Stimulated activated CD8-positive, alpha-beta memory T cell treated with anti-CD3 and anti-CD28 coated beads, Interleukin-4, amount 100 ng/mL, for 48 hours (primary cell): ENCODE measurements around the gene GRAPL.
"Not testable (repeated sequence)": the region's sequence is repeated elsewhere in the genome, so short reads cannot be mapped to it uniquely, and the experiment has no call there.

ENCODE experiments used
- DNase-seq: peaks from one replicate; pipeline ENCODE4 v3.0.0-alpha.2; 2020

Gene GRAPL

DNA sequence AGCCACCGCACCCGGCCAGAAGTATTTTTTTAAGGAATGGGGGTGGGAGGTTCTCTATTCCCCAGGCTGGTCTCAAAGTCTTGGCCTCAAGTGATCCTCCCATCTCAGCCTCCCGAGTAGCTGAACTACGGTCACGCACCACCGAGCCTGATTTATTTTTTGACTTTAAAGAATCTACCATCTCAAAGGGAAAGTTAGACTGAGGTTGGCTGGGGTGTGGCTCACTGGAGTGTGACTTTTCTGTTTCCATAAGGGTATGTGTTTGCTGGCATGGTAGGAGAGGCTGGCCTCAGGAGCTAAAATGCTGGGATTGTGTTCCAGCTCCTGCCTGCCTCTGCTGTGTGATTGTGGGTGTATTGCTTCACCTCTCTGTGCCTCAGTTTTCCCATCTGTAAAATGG is 10.6 kb downstream of the GRAPL start:
- DNase-seq, result not testable (repeated sequence)

DNA sequence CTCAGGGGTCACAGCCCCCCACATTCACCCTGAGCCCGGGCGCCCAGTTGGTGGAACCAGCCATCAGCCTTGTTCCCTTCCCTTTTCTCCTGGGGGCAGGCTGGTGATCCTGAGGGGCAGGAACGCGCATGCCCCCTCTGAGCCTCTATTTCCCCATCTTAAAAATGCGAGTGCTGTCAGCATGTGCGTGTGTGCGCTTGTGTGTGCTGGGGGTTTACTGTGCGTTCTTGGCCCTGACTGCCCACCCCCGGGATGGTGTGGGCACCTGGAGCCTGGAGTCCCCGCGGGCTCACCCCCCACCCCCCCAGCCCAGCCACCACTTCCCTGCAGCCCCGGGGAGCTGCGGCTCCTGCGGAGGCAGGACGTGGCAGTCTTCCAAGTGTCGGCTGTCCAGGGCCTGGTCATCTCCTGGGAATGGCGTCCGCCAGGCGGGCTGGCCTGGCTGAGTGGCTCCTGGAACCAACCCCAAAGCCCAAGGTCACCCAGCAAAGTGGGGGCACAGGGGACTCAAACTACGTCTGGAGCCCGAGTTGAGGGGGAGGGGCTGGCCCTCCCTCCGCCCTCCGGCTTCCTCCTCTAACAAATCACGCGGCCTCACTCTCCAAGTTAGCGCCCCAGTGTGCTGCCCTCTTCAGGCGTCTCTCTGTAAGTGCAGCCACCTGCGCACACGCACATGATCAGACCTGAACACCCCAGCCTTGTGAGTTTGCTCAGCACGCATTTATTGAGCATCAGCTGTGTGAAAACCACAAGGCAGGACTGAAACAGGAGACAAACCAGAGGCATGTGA is 14.2 kb downstream of the GRAPL start:
- not testable (repeated sequence) for DNase-seq

DNA sequence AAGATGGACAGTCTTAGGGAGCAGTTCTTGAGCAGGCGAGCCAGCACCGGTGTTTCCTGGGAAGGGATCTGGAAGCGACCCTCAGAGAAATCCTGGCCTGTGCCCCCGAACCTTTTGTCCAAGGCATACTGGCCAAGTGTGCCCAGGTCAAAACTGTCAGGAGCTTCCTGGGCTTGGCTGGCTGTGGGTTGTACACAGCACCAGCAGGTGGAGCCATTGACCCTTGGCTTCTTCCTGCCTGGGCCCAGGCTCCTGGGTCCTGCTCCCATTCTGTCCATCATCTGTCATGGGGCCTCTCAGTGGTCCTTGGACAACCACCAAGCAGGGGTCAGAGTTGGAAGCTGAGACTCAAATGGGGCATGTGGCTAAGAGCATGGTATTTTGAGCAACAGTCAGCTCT is 15.0 kb downstream of the GRAPL start:
- DNase-seq, result peak; percentile 61

DNA sequence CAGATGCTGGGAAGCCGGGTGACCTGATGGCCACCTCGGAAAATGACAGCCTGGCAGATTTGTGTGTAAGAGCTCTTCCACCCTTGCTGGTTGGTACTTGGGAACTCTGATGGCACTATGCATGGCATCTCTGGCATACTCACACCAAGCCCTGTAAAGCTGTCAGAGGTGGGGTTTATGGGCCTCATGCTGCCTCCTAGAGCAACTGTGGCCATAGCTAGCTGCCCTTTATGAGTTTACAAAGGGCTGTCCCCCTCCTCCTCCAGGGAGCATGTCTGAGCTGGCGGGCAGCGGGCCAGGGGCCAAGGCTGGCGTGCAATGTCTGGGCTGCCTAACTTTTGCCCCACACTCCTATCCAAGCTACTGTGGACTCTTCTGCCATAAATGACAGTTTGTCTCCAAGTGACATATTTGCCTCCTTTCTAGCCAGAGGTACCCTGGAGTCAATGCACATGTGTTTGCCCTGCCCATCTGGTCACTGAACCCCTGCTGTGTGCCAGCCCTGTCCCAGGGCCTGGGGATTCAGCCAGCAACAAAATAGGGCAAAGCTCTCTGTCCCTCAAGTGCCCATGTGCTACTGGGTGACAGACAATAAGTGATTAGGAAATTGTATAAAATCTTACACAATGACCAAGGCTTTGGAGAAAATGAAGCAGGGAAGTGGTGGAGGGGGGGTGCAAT is 15.8 kb downstream of the GRAPL start:
- not testable (repeated sequence) for DNase-seq

DNA sequence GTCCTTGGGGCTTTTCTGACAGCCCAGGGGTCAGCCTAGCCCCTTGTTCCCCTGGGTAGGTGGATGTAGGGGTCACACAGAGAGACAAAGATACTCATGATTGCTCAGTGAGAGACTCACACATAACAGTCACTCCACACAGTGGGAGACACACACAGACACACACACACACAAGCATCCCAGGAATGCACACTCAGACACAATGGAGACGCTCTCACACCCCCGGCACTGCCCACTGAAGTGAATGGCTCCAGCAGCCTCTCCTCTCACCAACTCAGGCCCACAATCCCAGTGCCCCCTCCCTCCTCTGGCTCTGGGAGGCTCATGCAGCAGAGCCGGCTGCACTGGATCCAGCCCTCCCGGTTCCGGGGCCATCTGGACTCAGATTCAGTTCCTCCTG is 17.0 kb downstream of the GRAPL start:
- DNase-seq, result not testable (repeated sequence)

DNA sequence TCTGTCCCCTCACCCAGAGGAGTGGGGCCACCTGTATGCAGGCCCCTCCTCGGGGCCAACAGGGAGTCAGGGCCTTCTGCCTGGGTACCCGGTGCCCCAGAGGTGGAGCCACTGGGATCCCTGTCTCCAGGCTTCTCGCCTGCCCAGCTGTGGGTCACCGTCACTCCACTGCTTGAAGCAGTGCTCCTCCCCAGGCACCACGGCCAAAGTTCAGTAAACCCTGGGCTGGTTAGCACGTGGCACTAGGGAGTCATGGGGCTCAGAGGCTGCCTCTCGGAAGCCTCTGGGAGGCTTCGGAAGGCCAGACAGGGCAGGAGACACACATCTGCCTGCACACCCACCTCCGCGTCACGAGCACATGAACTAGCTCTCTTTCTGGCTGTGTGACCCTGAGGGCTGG is 18.1 kb downstream of the GRAPL start:
- DNase-seq, result not testable (repeated sequence)

DNA sequence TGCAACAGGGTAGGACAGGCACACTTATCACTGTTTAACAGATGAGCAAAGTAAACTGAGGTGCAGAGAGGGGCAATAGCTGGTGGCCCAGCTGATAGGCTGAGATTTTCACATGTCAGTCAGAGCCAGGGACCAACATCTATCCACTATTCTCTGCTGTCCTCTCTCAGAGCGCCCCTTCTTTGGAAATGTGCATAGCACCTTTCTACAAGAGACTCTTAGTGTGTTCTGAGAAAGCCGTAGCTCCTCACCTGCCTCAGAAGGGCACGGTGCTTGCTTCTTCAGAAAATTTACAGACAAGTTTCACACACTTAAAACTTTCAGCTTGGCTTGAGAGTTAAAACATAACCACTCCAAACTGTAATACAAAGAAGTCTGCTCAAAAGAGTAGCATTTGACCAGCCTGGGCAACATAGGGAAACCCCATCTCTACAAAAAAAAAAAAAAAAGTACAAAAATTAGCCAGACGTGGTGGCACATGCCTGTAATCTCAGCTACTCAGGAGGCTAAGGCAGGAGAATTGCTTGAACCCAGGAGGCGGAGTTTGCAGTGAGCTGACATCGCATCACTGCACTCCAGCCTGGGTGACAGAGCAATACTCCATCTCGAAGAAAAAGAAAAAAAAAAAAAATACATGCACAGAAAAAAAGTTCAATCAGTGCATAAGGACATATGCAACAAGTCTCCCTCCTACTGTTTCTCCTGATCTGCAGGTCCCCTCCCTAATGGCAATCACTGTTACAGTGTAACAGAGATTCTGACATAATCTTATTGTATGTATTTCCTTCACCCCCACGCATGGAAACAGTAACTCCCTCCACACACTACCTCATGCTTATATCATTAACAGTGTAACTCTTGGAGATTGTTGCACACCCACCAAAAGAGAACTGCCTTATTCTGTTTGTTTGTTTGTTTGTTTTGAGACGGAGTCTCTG is 23.6 kb downstream of the GRAPL start:
- not testable (repeated sequence) for DNase-seq

DNA sequence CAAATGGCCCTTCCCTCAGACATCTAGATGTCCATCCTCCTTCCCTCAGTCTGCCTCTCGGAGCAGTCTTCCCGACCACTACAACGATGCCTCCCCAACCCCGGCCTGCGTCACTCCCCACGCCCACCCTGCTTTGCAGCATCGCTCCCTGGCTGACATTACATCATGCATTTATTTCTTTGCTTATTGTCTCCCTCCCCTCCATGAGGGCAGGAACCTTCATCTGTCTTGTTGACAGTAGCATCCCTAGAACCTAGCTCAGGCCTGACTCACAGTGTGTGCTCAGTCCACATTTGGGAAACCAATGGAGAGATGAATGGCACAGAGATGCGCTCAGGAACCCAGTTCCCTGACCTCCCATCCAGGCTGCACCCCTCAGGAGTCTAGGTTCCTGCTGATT is 30.2 kb downstream of the GRAPL start:
- not testable (repeated sequence) for DNase-seq

DNA sequence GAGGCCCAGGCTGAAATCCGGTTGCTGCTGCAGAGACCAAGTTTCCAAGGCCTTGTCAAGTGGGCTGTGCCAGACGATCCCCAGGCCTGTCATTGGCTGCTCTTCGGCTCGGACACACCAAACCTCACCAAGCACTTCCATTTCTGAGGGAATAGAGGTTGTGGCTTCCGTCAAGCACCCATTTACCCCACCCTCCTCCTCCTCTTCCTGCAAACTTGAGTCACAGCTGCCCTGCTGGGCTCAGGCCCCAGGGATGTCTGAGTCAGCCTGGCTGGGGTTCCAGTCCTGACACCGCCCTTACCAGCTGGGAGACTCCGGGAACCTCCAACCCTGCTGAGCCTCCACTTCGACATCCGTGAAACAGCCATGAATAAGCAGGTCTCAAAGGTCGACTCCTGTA is 31.1 kb downstream of the GRAPL start:
- not testable (repeated sequence) for DNase-seq

DNA sequence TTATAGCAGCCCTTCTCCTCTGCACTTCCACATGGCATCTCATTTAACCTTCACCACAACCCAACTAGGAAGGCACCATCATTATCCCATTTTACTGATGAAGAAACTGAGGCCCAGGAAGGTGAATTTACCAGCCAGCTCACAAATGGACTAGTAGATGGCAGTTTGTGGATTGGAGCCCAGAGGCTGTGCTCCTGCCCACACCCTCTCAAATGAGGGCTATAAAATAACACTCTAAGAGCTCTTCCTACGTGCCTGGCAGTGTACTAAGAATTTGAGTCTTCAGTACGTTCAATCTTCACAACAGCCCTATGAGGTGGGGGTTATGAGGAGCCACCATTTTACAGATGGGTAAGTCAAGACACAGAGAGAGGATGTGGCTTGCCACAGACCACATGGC is 31.5 kb downstream of the GRAPL start:
- DNase-seq, result not testable (repeated sequence)

DNA sequence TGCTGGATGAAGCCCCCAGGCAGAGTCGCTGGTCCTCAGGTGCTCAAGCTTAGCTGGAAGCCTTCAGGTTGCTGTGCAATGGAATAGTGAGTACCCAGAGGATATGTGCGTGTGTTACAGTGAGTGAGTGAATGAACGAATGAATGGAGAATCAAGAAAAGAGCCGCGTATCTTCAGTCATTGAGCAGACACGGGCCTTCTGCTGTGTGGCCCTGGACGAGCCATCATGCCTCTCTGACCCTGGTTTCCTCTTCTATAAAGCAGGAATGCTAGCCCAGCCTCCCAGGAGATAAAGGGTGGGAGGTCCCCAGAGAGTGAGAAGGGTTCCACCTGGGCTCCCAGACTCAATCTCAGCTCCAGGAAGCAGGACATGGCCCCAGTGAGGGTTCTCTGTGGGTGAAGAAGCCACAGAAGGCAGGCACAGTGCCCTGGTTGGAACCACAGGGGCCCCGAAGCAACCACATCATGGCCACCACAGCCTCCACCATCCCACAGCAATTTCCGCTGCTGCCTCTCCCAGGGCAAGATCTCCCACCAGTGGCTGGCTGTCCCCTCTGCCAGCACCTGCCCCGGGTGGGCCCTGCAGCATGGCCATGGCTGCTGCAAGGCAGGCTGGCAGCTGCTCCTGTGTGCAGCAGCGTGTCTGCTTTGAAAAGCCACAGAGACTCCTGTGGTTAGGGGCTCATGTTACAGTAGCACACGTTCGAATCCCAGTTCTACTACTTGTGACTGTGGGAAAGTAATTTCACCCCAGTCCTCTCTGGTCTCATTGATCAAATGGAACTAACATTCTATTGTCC is 34.1 kb downstream of the GRAPL start:
- not testable (repeated sequence) for DNase-seq

DNA sequence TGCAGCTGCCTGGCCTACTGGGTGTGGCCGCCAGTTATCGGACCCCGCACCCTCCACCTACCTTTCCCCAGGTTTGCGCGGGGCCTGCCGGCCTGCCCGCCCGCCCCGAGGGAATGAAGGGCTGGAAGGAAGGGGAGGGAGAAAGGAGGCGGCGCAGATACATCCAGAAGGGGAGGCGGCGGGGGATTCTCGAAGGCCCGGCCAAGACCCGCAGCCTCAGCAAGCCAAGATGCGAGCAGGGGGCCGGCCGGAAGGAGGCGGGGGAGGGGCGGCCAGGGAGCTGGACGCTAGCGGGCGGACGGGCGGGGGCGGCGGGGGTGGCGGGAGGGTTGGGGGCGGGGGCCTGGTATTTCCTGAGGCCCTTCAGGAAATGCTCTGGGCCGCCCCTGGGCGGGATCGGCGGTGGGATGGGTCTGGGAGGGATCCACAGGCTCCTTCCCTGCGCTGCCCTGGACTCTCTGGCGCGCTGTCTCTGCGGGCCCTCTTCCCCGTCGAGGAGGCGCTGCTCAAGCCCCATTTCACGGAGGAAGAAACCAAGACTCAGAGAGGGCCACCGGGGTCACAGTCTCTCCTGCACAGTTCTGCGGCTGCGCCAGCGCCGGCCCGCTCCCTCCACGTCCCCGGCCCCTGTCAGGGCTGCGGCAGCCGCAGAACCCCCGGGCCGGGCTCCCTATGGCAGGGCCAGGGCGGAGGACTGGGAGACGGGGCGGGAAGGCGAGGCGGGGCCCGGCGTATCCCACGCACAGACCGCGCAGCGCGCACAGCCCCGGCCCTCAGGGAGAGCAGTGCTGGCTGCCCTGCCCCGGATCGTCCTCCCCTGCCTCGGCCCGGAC is 35.2 kb downstream of the GRAPL start:
- DNase-seq, result not testable (repeated sequence)

DNA sequence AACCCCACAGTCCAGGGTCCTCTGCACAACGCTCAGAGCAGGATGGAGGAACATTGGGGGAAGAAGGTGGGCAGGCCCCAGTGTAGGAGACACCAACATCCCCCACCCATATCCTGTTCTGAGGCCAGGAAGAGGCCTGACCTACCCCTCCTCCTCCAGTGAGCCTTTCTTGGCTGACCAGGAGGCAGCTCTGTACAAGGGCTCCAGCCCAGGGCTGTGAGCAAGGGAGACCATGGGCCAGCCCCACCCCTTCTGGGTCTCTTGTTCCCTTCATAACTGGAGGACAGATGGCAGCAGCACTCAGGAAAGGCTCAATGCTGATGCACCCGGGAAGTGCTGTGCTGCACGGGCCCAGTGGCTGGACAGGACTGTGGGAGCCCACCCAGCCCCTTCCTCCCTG is 47.0 kb downstream of the GRAPL start:
- DNase-seq, result not testable (repeated sequence)

DNA sequence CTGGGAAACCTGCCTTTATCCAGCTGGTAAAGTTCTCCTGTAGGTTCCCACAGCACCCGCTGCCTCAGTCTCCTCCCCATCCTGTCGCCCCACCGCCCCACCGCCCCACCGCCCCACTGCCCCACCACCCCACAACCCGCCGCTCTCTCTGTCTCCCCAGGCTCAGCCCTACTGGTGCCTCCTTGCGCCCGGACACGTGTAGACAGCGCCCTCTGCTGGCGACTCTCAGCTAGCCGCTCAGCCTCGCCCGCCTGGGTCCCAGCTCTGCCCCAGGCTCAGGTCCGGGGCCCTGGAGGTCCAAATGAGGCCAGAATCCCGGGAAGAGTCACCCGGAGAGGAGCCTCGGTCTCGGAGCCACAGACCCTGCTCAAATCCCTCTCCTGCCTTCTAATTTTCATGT is 48.0 kb downstream of the GRAPL start:
- not testable (repeated sequence) for DNase-seq

DNA sequence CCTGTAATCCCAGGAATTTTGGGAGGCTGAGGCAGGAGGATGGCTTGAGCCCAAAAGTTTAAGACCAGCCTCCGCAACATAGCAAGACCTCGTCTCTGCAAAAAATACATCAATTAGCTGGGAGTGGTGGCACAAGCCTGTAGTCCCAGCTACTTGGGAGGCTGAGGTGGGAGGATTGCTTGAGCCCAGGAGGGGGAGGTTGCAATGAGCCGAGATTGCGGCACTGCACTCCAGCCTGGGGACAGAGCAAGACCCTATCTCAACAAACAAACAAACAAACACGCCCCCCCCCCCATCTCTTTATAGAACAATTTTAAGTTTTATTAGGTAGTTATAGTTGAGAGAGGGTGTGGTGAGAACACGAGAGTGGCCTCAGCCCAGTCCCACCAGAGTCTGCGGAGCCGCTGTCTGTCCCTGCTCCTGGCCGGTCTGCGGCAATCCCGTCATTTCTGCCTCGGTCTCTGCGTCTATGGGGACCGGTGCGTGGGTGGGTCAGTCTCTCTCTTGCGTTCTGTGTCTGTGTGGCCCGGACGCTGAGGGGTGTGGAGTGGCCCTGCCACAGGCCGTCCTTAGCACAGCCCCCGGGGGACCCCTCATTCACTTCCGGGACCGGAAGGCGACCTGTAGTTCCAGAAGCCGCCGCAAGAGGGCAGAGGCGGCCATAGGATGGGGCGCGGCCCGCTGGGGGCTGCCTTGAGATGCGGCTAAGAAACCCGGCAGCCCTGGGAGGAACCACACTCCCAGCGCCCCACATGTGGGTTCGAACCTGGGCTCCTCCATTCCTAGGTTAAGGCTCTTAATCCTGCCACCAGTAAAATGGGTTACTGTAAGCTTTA is 53.9 kb downstream of the GRAPL start:
- not testable (repeated sequence) for DNase-seq

DNA sequence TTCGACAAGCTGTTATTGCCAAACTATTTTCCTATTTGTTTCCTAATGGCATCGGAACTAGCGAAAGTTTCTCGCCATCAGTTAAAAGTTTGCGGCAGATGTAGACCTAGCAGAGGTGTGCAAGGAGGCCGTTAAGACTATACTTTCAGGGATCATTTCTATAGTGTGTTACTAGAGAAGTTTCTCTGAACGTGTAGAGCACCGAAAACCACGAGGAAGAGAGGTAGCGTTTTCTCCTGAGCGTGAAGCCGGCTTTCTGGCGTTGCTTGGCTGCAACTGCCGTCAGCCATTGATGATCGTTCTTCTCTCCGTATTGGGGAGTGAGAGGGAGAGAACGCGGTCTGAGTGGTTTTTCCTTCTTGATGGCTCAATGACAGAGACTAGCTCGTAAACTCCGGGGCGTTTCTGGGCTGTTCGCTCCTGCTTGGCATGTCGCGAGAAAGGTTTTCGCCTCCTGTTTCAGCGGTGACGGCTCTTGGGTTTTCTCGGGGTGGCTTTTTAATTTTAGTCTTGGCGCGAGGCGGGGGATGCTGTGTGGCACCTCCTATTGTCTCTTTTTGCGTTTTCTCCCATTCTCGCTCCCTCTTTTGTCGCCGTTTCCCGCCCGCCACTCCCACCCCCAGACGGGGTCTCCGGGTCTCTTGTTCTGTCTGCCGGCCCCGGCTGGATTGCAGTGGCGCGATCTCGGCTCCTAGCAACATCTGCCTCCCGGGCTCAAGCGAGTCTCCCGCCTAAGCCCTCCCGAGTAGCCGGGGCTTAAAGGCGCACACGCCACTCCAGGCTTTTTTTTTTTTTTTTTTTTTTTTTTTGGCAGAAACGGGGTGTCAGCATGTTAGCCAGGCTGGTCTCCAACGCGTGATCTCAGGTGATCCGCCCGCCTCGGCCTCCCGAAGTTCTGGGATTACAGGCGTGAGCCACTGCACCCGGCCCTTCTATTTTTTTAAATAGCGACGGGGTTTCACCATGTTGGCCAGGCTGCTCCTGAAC is 60.8 kb downstream of the GRAPL start:
- not testable (repeated sequence) for DNase-seq

DNA sequence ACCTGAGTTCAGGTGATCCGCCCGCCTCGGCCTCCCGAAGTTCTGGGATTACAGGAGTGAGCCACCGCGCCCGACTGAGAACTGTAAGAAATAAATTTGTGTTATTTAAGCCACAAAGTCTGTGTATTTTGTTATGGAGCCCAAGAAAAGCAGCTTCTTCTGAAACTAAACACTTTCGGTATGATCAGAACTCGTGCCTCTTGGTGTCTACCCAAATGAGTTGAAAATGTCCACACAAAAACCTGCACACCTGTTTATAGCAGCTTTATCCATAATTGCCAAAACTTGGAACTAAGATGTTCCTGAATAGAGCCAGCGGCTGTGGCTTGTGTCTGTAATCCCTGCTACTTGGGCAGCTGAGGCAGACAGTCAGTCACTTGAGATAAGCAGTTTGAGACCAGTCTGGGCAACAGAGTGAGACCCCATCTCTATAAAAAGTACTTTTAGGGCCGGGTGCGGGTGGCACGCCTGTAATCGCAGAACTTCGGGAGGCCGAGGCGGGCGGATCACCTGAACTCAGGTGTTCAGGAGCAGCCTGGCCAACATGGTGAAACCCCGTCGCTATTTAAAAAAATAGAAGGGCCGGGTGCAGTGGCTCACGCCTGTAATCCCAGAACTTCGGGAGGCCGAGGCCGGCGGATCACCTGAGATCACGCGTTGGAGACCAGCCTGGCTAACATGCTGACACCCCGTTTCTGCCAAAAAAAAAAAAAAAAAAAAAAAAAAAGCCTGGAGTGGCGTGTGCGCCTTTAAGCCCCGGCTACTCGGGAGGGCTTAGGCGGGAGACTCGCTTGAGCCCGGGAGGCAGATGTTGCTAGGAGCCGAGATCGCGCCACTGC is 61.7 kb downstream of the GRAPL start:
- DNase-seq, result not testable (repeated sequence)

DNA sequence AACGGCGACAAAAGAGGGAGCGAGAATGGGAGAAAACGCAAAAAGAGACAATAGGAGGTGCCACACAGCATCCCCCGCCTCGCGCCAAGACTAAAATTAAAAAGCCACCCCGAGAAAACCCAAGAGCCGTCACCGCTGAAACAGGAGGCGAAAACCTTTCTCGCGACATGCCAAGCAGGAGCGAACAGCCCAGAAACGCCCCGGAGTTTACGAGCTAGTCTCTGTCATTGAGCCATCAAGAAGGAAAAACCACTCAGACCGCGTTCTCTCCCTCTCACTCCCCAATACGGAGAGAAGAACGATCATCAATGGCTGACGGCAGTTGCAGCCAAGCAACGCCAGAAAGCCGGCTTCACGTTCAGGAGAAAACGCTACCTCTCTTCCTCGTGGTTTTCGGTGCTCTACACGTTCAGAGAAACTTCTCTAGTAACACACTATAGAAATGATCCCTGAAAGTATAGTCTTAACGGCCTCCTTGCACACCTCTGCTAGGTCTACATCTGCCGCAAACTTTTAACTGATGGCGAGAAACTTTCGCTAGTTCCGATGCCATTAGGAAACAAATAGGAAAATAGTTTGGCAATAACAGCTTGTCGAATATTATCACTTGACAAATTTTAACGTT is 62.5 kb downstream of the GRAPL start:
- not testable (repeated sequence) for DNase-seq
